GM18499 (cell line): ENCODE data around the gene KSR2.

Experiments
- ATAC-seq: cut with Tn5 transposase; IDR thresholded peaks from one replicate; pipeline ENCODE4 v1.9.1; 2021; ENCODE audit warnings: moderate number of reproducible peaks; ENCODE audit not compliant: insufficient read depth, unreplicated experiment

KSR2 gene

DNA sequence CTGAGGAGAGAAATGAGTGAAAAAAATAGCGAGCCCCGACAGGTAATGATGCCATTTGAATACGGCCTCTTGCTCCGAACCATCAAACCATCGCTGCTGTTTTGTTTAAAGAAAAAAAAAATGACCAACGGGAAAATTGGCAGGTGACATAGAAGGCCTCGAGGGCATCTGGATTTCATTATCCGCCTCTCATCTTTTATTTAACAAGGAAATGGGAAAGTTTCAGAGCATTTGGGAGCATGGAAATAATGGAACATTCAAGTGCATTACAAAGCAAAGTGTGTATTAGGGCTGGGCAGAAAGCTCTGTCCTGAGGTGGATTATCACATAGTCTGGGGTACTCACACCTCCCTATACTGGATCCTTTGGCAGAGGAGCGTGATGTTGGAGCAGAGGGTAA, 258.7 kb downstream of the KSR2 start:
- no peak for ATAC-seq

DNA sequence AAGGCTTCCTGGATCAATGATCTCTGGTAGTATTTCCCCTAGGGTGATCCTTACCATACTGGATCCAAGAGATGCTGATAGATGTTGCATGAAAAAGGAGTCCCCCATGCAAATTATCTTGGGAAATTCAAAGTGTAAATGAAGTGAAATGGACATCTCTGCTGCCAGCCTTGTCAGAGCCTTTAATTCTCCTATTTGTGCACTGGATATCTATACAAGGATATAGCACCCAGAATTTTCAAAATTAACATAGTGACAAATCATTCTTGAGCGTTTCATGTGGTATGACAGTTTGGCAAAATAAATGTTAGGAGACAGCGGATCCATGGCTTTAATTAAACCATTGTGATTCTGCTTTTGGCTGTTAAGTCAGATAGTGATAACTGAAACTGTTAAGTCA, 260.9 kb downstream of the KSR2 start:
- ATAC-seq, result no peak

DNA sequence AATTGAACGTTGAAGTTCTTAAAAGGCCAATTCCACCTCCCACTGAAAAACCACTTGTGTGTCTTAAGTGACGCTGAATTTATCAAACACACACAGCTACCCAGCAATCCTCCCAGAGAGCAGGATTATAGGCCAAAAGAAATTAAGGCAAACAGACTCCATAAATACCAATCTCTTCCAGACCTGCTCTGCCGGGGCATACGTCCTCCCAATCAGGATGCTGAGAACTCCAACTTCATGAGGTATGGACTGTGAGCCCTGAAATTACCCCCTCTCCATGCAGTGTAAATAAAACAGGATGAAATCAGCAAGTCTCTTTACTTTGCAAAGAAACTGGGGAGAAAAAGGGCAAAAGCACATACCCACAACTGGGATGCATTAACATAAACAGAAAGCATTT, 265.2 kb downstream of the KSR2 start:
- ATAC-seq, result no peak

DNA sequence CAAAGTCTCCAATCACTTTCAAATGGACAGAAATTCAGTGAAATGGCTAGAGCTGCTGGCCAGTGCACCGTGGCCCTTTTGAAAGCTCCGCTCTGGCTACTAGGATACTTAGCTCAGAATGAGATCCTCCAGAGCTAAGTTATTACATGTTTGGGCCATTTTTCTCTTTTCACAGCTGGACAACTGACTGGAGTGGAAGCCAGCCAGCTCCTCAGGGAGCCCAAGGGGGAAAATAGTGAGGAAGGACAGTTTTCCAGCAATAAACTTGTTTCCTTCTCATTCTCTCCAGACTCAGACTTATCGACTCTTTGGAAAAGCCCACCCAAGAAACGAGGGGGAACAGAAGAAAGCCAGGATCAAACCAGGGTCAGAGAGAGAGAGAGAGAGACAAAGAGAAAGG, 266.0 kb downstream of the KSR2 start:
- ATAC-seq, result no peak

DNA sequence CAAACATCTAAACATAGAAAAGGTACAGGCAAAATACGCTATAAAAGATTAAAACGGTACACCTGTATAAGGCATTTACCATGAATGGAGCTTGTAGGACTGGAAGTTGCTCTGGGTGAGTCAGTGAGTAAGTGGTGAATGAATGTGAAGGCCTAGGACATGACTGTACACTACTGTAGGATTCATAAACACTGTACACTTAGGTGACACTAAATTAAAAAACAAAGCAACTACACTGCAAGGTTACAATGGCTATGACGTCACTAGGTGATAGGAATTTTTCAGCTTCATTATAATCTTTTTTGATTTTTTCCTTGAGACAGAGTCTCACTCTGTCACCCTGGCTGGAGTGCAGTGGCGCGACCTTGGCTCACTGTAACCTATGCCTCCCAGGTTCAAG, 269.2 kb downstream of the KSR2 start:
- no peak for ATAC-seq

DNA sequence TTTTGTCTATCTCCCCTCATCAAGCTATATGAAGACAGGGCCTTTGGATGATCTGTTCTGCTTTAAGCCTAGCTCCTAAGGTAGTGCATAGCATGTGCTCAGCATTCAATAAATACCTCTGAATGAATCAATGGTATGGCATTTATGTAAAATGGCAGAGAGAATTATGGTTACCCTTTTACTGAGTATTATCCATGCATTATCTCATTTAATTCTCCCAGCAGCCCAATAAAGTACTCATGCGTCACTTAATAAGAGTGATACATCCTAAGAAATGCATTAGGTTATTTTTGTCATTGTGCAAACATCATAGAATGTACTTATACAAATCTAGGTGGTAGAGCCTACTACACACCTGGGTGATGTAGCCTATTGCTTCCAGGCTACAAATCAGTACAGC, 269.7 kb downstream of the KSR2 start:
- no peak for ATAC-seq

DNA sequence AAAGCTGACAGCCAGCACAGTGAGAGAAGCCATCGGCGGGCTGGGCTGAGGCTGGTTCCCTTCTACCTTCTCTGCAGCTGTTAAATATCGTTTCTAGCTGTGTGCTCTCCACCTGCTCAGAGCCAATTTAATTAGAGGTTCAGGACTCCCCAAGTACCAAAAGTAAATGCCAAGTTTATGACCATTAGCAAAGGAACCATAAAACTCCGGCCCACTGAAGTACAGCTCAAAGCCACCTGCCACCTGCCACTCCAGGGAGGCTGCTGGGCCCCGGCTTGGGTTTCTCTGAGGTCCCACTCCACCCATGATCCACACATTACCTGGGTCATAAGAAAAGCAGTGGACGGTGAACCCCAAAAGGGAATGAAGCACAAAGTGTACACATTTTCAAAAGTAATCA, 272.8 kb downstream of the KSR2 start:
- no peak for ATAC-seq

DNA sequence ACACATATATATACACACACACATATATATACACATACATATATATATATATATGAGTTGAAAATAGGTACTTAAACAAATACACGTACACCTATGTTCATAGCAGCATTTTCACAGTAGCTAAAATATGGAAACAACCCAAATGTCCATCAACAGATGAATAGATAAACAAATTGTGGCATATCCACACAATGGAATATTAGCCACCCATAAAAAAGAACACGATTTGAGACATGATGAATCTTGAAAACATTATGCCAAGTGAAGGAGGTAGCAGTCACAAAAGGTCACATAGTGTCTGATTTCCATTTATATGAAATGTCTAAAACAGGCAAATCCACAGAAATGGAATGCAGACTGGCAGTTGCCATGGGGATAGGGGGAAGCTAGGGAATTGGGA, 276.3 kb downstream of the KSR2 start:
- no peak for ATAC-seq

DNA sequence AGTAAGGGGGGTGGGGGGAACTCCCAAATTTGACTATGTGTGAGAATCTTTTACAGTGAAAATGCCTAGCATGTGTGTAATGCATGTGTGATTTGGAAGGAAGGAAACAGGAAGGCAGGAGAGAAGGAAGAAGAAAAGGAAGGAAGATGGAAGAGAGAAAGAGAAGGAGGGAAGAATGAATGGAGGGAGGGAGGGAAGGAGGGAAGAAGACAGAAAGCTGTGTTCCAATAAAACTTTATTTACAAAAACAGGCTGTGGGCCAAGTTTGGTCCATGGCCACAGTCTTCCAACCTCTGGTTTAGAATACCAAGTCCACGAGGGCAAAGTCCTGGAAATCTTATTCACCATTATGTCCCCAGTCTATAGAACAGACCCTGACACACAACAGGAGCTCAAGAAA, 278.9 kb downstream of the KSR2 start:
- ATAC-seq, result no peak

DNA sequence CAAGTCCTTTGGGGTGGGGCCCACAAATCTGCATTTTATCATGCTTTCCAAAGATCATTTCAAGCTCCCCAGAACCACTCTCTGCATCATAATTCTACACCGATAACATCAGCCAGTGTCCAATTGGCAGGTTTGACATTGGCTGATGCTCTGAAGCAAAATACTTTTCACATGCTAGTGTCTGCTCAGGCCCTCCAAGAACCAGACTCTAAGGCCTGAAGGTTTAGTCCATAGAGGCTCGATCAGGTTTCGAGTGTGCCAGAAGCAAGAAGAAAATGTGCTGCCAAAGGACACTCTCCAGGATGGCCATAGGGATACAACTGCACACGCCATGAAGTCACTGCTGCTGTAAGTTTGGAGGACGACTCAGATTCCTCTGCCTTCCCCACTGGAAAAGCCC, 280.3 kb downstream of the KSR2 start:
- no peak for ATAC-seq

DNA sequence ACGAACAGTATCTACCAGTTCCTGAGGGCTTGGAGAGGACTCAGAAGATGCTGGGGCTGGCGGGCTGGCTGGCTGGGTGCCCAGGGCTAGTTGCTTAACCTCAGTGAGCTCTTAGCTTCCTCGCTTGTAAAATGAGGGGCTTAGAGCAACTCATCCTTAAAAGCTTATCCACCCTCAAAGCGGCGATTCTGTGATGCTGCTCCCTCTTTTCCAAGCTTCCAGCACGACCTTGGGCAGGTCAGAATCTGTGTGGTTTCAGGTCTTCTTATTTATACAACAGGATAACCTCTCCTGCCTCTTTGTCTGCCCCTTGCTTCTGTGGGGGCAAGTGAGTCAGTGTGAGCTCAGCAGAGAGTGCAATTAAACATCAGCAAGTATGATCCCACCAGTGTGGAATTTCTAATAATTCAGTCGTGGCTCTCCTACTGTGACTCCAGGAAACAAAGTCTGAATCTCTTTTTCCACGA, 281.8 kb downstream of the KSR2 start:
- ATAC-seq, result no peak

DNA sequence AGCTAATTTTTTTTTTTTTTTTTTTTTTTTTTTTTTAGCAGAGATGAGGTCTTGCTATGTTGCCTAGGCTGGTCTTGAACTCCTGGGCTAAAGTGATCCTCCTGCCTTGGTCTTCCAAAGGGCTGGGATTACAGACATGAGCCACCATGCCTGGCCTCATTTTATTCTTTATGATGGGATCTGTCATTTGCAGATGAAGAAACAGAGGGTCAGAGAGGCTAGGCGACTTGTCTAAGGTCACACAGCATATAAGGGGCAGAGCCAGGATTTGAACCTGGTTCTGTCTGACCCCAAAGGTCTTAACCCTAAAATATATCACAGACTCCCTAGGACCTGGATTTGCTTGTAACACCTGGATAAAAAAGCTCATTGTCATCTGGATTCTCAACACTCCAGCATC, 282.6 kb downstream of the KSR2 start:
- ATAC-seq, result no peak

DNA sequence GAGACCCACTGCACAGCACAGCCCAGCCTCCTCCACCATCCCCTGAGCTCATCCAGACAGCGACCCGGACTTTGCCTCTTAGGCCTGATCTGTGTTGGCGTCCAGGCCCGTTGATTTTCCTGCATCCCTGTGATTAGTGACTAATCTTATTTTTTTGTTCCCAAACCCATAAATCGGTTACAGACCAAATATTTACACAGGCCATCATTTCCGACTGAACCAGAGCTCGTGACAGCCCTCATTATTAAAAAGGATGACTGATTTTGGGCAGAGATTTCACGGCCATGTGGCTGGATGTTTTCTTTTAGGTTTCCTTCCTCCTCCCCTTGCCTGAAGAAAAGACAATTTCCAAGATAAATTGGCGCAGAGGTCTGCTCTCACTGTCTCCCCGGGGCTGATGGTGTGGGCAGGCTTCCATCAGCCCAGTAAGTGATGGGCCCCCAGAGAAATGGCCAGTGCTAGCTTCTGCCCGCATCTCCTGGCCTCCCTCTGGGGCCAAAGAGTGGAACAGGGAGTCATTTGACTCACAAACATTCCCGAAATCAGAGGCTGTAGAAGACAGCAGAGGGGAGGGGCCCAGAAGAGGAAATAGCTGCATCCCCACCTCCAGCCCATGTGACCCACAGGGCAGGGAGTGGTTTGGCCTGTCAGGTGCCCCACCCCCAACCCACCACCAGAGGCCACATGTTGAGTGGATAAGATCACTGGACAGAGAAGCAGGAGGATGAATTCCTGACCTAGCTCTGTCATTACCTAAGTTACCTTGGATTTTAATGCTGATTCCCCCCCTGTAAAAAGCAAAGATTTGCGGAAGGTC, 283.5 kb downstream of the KSR2 start:
- ATAC-seq, result no peak

DNA sequence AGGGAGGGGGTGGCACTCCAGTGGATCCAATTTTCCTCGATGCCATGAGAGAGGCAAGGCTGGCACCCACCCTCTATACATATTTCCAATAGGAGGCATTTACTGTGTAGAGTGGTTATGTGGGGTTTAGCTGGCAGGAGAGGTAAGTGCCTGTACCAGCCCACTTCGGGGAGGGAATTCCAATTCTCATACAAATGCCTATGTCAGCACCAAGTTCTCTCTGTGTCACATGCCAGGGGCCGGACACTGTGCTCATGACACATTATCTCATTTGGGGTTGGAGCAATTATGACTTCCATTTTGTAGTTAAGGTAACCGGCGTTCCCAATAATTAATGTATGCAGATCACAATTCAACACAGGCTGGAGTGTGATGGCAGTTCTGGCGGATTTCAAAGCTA, 284.3 kb downstream of the KSR2 start:
- ATAC-seq, result no peak

DNA sequence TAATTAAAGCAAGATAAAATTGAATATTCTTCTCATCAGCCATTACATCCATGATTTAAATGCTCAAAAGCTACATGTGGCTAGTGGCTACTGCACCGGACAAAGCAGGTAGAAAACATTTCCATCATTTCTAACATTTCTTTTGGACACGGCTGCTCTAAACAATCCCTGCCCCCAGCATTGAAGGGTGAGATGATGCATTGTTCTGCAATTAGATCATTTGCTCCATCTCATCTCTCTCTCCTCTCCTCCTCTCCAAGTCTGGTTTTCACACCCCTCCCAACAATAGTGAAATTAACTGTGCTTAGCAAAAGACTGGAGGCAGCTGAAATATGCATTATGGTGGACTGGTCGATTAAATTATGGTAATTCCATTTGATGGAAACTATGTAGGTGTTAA, 288.5 kb downstream of the KSR2 start:
- ATAC-seq, result no peak

DNA sequence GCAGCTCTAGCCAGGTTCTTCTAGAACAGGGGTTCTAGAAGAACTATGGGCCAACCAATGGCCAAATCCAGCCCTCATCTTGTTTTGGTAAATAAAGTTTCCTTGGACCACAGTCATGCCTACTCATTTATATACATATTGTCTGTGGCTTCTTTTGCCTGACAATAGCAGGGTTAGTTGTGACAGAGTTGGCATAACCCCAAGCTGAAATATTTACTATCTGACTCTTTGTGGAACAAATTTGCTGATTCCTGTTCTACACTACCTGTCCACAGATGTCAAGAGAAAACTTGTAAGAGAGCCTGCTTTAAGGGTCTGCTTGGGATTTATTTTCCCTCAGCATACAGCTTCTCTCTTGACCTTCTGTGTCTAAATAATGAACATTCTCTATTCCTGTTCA, 289.0 kb downstream of the KSR2 start:
- ATAC-seq, result no peak

DNA sequence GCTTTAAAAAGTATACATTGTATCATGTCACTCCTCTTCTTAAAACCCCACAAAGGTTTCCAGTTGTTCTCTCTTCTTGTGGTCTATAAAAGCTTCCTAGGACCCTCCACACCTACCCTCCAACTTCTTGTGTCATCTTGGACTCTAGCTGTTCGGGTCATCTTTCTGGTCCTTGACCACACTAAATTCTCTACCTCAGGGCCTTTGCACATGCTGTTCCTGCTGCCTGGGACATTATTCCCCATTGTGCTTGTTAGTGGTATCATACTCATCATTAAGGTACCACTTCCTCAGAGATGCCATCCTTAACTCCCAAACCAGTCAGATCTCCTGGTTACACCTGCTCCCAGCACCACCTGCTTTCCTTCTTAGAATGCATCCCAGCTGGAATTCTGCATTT, 294.0 kb downstream of the KSR2 start:
- no peak for ATAC-seq

DNA sequence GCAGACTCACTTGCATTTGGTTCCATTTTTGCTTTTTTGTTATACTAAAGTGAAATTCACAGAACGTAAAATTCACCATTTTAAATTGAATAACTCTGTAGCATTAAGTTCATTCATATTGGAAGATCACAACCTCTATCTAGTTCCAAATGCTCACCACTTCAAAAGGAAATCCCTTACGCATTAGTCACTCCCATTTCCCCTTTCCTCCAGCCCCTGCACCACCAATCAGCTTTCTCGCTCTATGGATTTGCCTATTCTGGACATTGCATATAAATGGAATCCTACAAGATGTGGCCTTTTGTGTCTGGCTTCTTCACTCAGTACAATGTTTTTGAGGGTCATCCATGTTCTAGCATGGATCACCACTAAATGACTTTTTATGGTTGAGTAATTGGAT, 294.5 kb downstream of the KSR2 start:
- ATAC-seq, result no peak

DNA sequence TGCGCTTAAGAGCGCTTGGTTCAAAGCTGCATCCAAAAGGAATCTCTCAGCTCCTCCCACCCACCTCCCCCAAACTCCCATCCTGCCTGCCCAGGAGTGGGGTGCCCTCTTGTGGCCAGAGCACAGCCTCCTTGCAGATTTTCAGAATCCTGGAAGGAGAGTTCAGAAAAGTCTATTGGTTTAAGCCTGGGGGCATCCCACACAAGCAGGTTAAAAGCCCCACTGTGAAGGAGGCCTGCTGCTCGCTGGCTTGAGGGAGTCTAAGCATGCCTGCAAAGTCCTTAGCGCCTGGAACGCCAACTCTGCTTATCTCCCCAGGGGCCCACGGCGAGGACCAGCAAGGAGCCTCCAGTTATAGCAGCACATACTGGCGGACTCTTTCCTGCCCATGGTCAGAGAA, 297.1 kb downstream of the KSR2 start:
- ATAC-seq, result no peak

DNA sequence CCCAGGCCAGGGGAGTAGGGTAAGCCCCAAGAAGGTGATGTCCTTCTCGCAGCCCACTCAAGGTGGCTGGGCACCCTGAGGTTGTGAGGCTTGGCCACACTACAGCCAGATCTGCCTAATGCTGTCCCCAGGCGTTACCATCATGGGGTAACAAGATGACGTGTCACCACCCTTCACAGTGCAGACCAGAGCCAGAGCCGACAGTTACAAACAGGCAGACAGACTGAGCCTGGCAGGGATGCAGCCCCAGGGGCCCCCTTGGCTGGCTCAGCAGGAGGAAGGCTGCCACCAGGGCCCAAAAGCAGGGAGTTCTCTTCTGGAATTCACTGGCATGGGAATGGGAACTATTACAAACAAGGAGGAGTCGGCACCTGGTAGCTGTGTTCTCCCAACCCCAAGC, 304.6 kb downstream of the KSR2 start:
- no peak for ATAC-seq

DNA sequence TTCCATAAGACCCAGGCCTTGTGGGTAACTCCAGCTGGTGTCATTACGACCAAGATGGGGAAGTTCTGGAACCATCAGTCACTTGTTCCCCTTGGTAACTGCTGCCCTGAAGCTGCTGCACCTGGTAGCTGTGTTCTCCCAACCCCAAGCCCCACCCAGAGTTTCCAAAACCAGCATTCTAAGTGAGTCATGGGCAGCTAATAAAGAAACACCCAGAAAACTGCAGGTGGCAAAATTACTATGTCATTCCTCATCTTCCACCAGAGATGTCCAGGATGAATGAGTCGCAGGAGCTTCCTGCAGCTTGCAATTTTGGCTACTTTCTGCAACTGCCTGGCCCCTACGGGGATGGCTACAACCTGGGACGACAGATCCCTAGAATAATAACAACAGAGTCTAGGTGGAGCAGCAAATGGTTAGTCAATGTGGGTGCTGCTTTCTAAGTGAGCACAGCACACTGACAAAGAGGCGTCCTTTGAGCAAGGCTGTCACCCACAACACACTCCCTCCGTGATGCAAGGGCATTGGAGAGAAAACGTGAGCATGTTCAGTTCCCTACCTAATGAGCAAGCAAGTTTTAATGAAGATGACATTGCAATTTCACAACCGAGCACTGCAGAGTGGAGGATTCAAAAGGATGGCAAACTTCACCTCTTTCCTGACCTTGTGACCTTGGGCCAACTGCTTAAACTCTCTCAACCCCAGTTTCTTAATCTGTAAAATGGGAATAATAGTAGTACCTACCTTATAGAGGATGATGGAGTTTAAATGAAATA, 306.0 kb downstream of the KSR2 start:
- ATAC-seq, result no peak

DNA sequence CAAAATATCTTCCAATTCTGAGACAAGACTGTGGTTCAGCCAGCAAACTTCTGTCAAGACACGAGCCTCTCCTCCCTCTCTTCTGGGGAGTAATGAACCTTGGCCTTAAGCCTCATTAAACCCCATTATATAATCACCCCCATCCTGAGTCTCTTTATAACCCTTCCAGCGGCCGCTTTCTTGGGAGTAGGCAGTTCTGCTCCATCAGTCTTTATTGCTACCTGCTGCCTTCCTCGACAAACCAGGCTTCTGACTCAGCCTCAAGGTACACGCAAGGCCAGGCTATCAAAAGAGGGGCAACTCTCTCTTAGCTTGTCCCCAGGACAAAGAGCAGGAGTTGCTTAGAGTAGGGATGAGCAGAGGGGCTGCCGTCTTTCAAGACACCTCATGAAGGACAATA, 306.6 kb downstream of the KSR2 start:
- ATAC-seq, result no peak
